Peyer's patch (tissue), 4 donors: ENCODE data around the gene SPRED1. TPM values are rescaled to one million over a fixed set of nuclear protein-coding genes. Genes with fewer than 3 reads are reported as not detected.

ENCODE experiments used
- DNase-seq, 3 donors: peaks; one replicate each; pipeline ENCODE4 v3.0.0-alpha.2; 2017 to 2019
- H3K27ac ChIP-seq, 4 donors: fragments of 200-600 bp; sonication (generic); one replicate each; pipeline ENCODE4 v1.5.1; 2016 to 2019
- H3K27me3 ChIP-seq, 2 donors: fragments of 200-600 bp; sonication (generic); one replicate each; pipeline ENCODE4 v1.5.1; 2019
- H3K36me3 ChIP-seq, 3 donors: fragments of 200-600 bp; sonication (generic); one replicate each; pipeline ENCODE4 v1.5.1; 2016 to 2019
- H3K4me1 ChIP-seq, 4 donors: fragments of 200-600 bp; sonication (generic); one replicate each; pipeline ENCODE4 v1.5.1; 2016 to 2019
- H3K4me3 ChIP-seq, 4 donors: fragments of 200-600 bp; sonication (generic); 1 replicate in 3 of 4; 2 replicates in 1 of 4; pipeline ENCODE4 v1.5.1; 2016 to 2019; ENCODE audit warnings: mild to moderate bottlenecking in 1 of 4
- H3K9me3 ChIP-seq, 4 donors: fragments of 200-600 bp; sonication (generic); one replicate each; pipeline ENCODE4 v1.5.1; 2016 to 2019; ENCODE audit warnings: mild to moderate bottlenecking in 1 of 4
- POLR2A ChIP-seq, 2 donors: fragments of 450-650 bp; IDR thresholded peaks; one replicate each; pipeline ENCODE4 v1.5.1; 2017; ENCODE audit warnings: antibody characterized with exemption in 2 of 2, mild to moderate bottlenecking in 2 of 2, moderate library complexity in 2 of 2
- total RNA-seq, 4 donors: library from RNA; depleted of rRNA; stranded (reverse); fragments of >200 nt; gene quantifications; one replicate each; pipeline ENCODE4 v1.1.0, GENCODE V29; 2016
- TF ChIP-seq, protein P1 (sequence below), 6 experiments: fragments of 450-650 bp in 4 of 6; fragments of 200-600 bp in 2 of 6; sonication (generic) in 1 of 6; IDR thresholded peaks; one replicate each; pipeline ENCODE4 v1.5.1; 2017 to 2019; ENCODE audit warnings: antibody characterized with exemption in 6 of 6, mild to moderate bottlenecking in 3 of 6, moderate library complexity in 1 of 6

The SPRED1 gene
- total RNA-seq, 4 donors from 2014 or later = 8.9 to 40.4 (median 20.2) TPM

DNA sequence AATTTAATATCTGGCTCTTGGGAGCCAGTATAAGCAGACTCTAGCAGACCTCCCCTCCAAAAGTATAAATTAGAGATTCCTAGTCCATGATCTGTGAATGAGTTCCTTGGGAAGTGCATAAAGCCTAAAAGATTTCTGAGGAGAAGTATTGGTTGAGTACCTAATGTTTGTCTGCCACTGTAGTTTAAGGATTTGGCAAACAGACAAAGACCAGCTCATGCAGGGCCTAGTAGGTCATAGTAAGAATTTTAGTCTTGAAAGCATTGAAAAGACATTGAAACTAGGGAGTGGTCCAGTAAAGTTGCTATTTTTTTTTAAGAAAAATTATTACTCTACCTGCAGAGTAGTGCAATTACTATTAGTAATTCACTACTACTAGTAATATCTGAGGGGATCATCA, 67.5 kb downstream of the SPRED1 start:
- no peaks in the 10 kb centered on the region for H3K27me3 ChIP-seq
- H3K4me3 ChIP-seq = no peak overlapping the region
- DNase-seq = no peak
- no peaks in the 10 kb centered on the region for H3K4me1 ChIP-seq
- no peak overlapping the region for H3K27ac ChIP-seq
- TF ChIP-seq, protein P1, sequence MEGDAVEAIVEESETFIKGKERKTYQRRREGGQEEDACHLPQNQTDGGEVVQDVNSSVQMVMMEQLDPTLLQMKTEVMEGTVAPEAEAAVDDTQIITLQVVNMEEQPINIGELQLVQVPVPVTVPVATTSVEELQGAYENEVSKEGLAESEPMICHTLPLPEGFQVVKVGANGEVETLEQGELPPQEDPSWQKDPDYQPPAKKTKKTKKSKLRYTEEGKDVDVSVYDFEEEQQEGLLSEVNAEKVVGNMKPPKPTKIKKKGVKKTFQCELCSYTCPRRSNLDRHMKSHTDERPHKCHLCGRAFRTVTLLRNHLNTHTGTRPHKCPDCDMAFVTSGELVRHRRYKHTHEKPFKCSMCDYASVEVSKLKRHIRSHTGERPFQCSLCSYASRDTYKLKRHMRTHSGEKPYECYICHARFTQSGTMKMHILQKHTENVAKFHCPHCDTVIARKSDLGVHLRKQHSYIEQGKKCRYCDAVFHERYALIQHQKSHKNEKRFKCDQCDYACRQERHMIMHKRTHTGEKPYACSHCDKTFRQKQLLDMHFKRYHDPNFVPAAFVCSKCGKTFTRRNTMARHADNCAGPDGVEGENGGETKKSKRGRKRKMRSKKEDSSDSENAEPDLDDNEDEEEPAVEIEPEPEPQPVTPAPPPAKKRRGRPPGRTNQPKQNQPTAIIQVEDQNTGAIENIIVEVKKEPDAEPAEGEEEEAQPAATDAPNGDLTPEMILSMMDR (IDR thresholded peaks at IDR 0.05) = no peak
- no peak for TF ChIP-seq POLR2A (IDR thresholded peaks at IDR 0.05)
- H3K9me3 ChIP-seq = no peaks in the 10 kb centered on the region
- H3K36me3 ChIP-seq = peaks cover 0 to 4% (median 0%) of the 10 kb centered on the region in 3 donors

DNA sequence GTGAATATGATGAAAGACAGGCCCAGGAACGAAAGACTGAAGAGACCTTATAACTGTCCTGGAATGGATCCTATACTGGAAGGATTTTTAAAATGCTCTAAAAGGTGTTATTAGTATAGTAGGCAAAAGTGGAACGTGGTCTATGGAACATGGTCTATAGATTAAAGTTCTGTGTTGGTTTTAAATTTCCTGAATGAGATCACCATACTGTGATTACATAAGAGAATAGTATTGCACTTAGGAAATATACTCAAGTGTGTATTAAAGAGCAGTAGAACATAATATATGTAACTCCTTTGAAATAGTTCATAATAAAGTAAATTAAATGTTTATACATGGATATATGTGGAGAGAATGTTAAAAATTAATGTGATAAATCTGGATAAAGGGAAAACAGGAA, 68.2 kb downstream of the SPRED1 start:
- no peaks in the 10 kb centered on the region for H3K27me3 ChIP-seq
- peaks cover 0 to 10% (median 0%) of the 10 kb centered on the region in 3 donors for H3K36me3 ChIP-seq
- no peak overlapping the region for H3K27ac ChIP-seq
- H3K4me1 ChIP-seq = no peaks in the 10 kb centered on the region
- no peak for DNase-seq
- TF ChIP-seq, protein P1 (IDR thresholded peaks at IDR 0.05) = no peak
- no peak for TF ChIP-seq POLR2A (IDR thresholded peaks at IDR 0.05)
- no peaks in the 10 kb centered on the region for H3K9me3 ChIP-seq
- no peak overlapping the region for H3K4me3 ChIP-seq

DNA sequence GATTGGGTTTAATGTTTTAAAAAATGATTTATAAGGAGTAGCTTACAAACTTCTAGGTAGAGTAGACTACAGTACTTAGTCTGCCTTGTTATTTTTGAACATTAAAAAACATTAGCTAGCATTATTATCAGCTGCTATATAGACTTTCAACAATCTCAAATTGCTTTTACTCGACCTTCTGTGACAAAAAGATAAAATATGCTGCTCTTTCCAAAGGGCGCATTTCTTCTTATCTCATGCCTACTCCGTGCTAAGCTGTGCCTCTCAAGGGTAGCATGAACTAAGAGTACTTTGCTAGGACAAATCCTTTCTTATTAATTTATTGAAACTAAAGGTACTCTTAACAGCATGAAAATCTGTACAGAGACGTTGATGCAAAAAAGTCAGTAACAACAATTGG, 71.3 kb downstream of the SPRED1 start:
- no peak overlapping the region for H3K27ac ChIP-seq
- no peak overlapping the region for H3K4me3 ChIP-seq
- TF ChIP-seq POLR2A (IDR thresholded peaks at IDR 0.05) = no peak
- TF ChIP-seq, protein P1 (IDR thresholded peaks at IDR 0.05) = no peak
- H3K4me1 ChIP-seq = no peaks in the 10 kb centered on the region
- no peaks in the 10 kb centered on the region for H3K27me3 ChIP-seq
- H3K36me3 ChIP-seq = peaks cover 0 to 23% (median 0%) of the 10 kb centered on the region in 3 donors
- H3K9me3 ChIP-seq = no peaks in the 10 kb centered on the region
- no peak for DNase-seq

DNA sequence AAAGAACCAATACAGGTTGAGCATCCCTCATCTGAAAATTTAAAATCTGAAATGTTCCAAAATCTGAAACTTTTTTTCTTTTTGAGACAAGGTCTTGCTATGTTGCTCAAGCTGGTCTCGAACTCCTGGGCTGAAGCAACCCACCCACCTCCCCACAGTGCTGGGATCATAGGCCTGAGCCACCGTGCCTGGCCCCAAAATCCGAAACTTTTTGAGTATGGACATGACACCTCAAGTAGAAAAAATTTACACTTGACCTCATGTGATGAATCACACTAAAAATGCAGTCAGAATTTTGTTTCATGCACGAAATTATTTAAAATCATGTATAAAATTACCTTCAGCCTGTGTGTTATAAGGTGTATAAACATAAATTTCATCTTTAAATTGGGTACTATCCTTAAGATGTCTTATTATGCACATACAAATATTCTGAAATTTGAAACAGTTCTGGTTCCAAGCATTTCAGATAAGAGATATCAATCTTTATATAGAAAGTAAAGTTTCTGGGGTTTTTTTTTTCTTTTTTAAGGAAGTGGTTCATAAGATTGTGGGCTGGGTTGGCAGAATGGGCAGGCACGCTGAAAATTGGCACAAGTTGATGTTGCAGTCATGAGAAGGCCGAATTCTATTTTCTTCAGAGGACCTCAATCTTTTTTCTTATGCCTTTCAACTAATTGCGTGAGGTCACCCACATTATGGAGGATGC, 72.5 kb downstream of the SPRED1 start:
- Histone ChIP-seq H3K36me3 (peaks cover 0 to 23% (median 0%) of the 10 kb centered on the region in 3 donors), H3K4me3 (no peak overlapping the region), H3K4me1 (no peaks in the 10 kb centered on the region), H3K27me3 (no peaks in the 10 kb centered on the region), H3K27ac (no peak overlapping the region), H3K9me3 (no peaks in the 10 kb centered on the region)
- TF ChIP-seq, protein P1 (IDR thresholded peaks at IDR 0.05) = no peak
- TF ChIP-seq POLR2A (IDR thresholded peaks at IDR 0.05) = no peak
- DNase-seq = no peak

DNA sequence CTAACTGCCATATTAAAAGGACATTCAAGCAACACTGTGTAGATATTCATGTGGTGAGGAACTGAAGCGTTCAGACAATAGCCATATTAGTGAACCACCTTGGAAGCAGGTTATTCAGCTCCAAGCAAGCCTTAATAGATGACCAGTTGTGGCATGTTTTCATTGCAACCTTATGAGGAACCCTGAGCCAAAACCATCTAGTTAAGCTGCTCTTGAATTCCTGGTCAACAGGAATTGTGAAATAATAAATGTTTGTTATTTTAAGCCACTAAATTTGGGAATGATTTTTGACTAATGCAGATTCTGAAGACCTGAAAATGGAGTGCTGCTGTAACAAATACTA, 73.0 kb downstream of the SPRED1 start:
- no peak for TF ChIP-seq POLR2A (IDR thresholded peaks at IDR 0.05)
- TF ChIP-seq, protein P1 (IDR thresholded peaks at IDR 0.05) = no peak
- Histone ChIP-seq H3K27me3 (no peaks in the 10 kb centered on the region), H3K4me3 (no peak overlapping the region), H3K4me1 (no peaks in the 10 kb centered on the region), H3K27ac (no peak overlapping the region), H3K36me3 (peaks cover 0 to 23% (median 0%) of the 10 kb centered on the region in 3 donors), H3K9me3 (no peaks in the 10 kb centered on the region)
- DNase-seq = no peak
